ENCODE data around the gene SERPINB1. TPM values are rescaled to one million over a fixed set of nuclear protein-coding genes. Genes with fewer than 3 reads are reported as not detected.

Gene SERPINB1
- total and polyA plus RNA-seq, 10 of the 15 experiments (the other 5 are each of a cell fraction or from before 2014, with no cell fraction given), result 0.45 to 2.4 (median 0.83) TPM

- H3K4me1 ChIP-seq (ENCODE audit: control insufficient read depth, insufficient read depth, low read length), result peaks cover 7% of the 10 kb centered on the region
- H4K20me1 ChIP-seq (ENCODE audit: control insufficient read depth, insufficient read depth), result no peaks in the 10 kb centered on the region; the same call in 1 of the 2 replicates
- 82% methylated on average over 5 of the region's 5 CpGs for WGBS (ENCODE audit: insufficient coverage, insufficient replicate concordance, low lambda C conversion rate, missing lambda C conversion rate)
- CTCF ChIA-PET, result interaction anchor here (1.8 to 1.9 kb wide), 2 partner anchors 10 to 52 kb away, joined by 4 read pairs; no protein-coding TSS in a partner anchor
- H3K4me3 ChIP-seq, result no peak overlapping the region
- intact Hi-C loops (cut with micrococcal nuclease; ENCODE audit: unreplicated experiment), result loop anchor here (5.0 kb wide), 2 partner anchors 123 to 258 kb away; no protein-coding TSS in a partner anchor
- ATAC-seq (no peak), FAIRE-seq (no peak), DNase-seq (ENCODE audit: low read depth, low spot score) (no peak)
- in situ Hi-C loops (cut with MboI), result no loop called here
- RAD21 ChIA-PET (ENCODE audit: unreplicated experiment), result interaction anchor here (0.6 to 0.8 kb wide), 2 partner anchors 126 to 193 kb away, joined by 3 read pairs; no protein-coding TSS in a partner anchor
- no peaks in the 10 kb centered on the region for H3K27me3 ChIP-seq (replicated peaks in 1 of 2; ENCODE audit: control insufficient read depth in 2 of 2, insufficient read depth in 2 of 2, low read length in 1 of 2)
- H2AFZ ChIP-seq (ENCODE audit: control insufficient read depth, low read depth, low read length), result no peak overlapping the region
- H3K4me2 ChIP-seq (ENCODE audit: control insufficient read depth, insufficient read depth), result no peak overlapping the region
- no peaks in the 10 kb centered on the region for H3K36me3 ChIP-seq (ENCODE audit: control insufficient read depth in 2 of 2, insufficient read depth in 2 of 2, low read length in 1 of 2)
- H3K79me2 ChIP-seq (ENCODE audit: control insufficient read depth, insufficient read depth, low read length), result no peaks in the 10 kb centered on the region
- TF ChIP-seq YBX1 (IDR thresholded peaks at IDR 0.05) (no peak), STAT1 (conservative IDR thresholded peaks at IDR 0.05) (no peak), RUNX3 (IDR thresholded peaks at IDR 0.05; ENCODE audit: low read length) (no peak), ZBTB33 (IDR thresholded peaks at IDR 0.05) (no peak), RB1 (IDR thresholded peaks at IDR 0.05; ENCODE audit: borderline replicate concordance) (no peak)
- no peak overlapping the region for H3K9ac ChIP-seq (ENCODE audit: control insufficient read depth, insufficient read depth, low read length)
- BruUV-seq (replicated peaks), result no TSS peak
- H3K27ac ChIP-seq (ENCODE audit: control insufficient read depth, insufficient read depth), result no peak overlapping the region
- H3K9me3 ChIP-seq (replicated peaks; ENCODE audit: control insufficient read depth, insufficient read depth, low read length), result no peaks in the 10 kb centered on the region
- POLR2A ChIA-PET, result no interaction called here
- SMC1A ChIA-PET (ENCODE audit: uncharacterized antibody, unreplicated experiment), result interaction anchor here (0.6 to 4.6 kb wide), 2 partner anchors 52 to 137 kb away, joined by 3 to 41 read pairs; no protein-coding TSS in a partner anchor
These were observed 47.4 kb downstream of the SERPINB1 start for GRCh38 chr6:2794171-2794730.
